Type B pancreatic cell (in vitro differentiated cells): ENCODE data around the gene TMEM259. TPM values are rescaled to one million over a fixed set of nuclear protein-coding genes. Genes with fewer than 3 reads are reported as not detected.

ENCODE experiments used
- DNase-seq: peaks from one replicate; pipeline ENCODE4 v3.0.0; 2021; ENCODE audit warnings: mixed read lengths; ENCODE audit not compliant: unreplicated experiment; ENCODE audit errors: extremely low spot score
- H3K27ac Mint-ChIP-seq: 2 replicates; pipeline ENCODE4 v1.8.0; 2021; ENCODE audit warnings: mild to moderate bottlenecking, mixed read lengths
- H3K27me3 Mint-ChIP-seq: 2 replicates; pipeline ENCODE4 v1.8.0; 2021; ENCODE audit warnings: mixed read lengths
- H3K36me3 Mint-ChIP-seq: 2 replicates; pipeline ENCODE4 v1.8.0; 2021; ENCODE audit warnings: mixed read lengths
- H3K4me1 Mint-ChIP-seq: one replicate; pipeline ENCODE4 v1.8.0; 2021; ENCODE audit warnings: mixed read lengths; ENCODE audit not compliant: unreplicated experiment
- H3K4me3 Mint-ChIP-seq: 2 replicates; pipeline ENCODE4 v1.8.0; 2021; ENCODE audit warnings: mild to moderate bottlenecking, mixed read lengths
- H3K9me3 Mint-ChIP-seq: 2 replicates; pipeline ENCODE4 v1.8.0; 2021; ENCODE audit warnings: mixed read lengths
- total RNA-seq: library from RNA; stranded (reverse); gene quantifications from 2 replicates; pipeline ENCODE4 v1.2.1, GENCODE V29; 2021; ENCODE audit warnings: low replicate concordance
- TF ChIP-seq, protein P1 (sequence below): fragments of 200-600 bp; sonication (generic); conservative IDR thresholded peaks from 2 replicates; pipeline ENCODE4 v1.5.0; 2021; ENCODE audit warnings: antibody characterized with exemption, mild to moderate bottlenecking

TMEM259 gene
- total RNA-seq, 1 donor from 2014 or later = 173 TPM

GRCh38 chr19:960601-960938, 60.4 kb downstream of the TMEM259 start:
- Mint-ChIP-seq H3K36me3 (peaks cover 15% of the 10 kb centered on the region), H3K4me1 (peaks cover 23% of the 10 kb centered on the region), H3K27ac (peak overlapping the region; percentile 34), H3K9me3 (no peaks in the 10 kb centered on the region), H3K27me3 (no peaks in the 10 kb centered on the region), H3K4me3 (peak overlapping the region; percentile 31)
- no peak for DNase-seq
- TF ChIP-seq, protein P1, sequence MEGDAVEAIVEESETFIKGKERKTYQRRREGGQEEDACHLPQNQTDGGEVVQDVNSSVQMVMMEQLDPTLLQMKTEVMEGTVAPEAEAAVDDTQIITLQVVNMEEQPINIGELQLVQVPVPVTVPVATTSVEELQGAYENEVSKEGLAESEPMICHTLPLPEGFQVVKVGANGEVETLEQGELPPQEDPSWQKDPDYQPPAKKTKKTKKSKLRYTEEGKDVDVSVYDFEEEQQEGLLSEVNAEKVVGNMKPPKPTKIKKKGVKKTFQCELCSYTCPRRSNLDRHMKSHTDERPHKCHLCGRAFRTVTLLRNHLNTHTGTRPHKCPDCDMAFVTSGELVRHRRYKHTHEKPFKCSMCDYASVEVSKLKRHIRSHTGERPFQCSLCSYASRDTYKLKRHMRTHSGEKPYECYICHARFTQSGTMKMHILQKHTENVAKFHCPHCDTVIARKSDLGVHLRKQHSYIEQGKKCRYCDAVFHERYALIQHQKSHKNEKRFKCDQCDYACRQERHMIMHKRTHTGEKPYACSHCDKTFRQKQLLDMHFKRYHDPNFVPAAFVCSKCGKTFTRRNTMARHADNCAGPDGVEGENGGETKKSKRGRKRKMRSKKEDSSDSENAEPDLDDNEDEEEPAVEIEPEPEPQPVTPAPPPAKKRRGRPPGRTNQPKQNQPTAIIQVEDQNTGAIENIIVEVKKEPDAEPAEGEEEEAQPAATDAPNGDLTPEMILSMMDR = no peak

DNA sequence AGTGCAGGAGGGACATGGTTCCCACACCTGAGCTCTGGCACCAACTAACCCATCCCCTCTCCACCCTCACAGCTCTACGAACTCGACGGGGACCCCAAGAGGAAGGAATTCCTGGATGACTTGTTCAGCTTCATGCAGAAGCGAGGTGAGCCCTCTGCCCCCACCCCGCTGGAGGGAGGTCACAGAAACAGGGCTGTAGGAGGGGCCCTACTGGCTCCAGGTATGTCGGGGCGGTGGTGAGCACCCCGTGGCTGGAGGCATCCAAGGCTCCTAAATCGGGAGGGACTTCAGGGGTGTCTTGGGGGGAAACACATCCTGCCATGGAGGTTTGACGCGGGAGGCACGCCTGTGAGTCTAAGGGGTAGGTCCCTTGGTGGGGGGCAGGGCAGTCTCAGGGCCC, 60.9 kb downstream of the TMEM259 start:
- DNase-seq = no peak
- TF ChIP-seq, protein P1 = peak; percentile 19
- Mint-ChIP-seq H3K9me3 (no peaks in the 10 kb centered on the region), H3K27ac (peak overlapping the region; percentile 34), H3K4me1 (peaks cover 20% of the 10 kb centered on the region), H3K4me3 (peak overlapping the region; percentile 59), H3K27me3 (no peaks in the 10 kb centered on the region), H3K36me3 (peaks cover 11% of the 10 kb centered on the region)

Other genes starting within 250 kb of the TMEM259 start
- gene PTBP1, start 223.7 kb downstream of the TMEM259 start, total RNA-seq = 416 and 496 TPM in 2 replicates
- gene PLPPR3, start 199.2 kb downstream of the TMEM259 start, total RNA-seq = 9.9 and 29.2 TPM in 2 replicates
- 0.41 TPM in 1 of 2 replicates, not detected in the other for gene AZU1, start 193.3 kb downstream of the TMEM259 start, total RNA-seq
- gene PRTN3, start 180.1 kb downstream of the TMEM259 start, total RNA-seq = 0.45 TPM in 1 of 2 replicates, not detected in the other
- gene ELANE, start 168.8 kb downstream of the TMEM259 start, total RNA-seq = not detected in 2 replicates
- gene CFD, start 161.5 kb downstream of the TMEM259 start, total RNA-seq = 5.5 and 11.3 TPM in 2 replicates
- 59.6 and 74.2 TPM in 2 replicates for gene MED16, start 127.9 kb downstream of the TMEM259 start, total RNA-seq
- gene RNU6-9, start 127.6 kb downstream of the TMEM259 start, total RNA-seq = not detected in 2 replicates
- gene R3HDM4, start 107.9 kb downstream of the TMEM259 start, total RNA-seq = 48.8 and 56.7 TPM in 2 replicates
- gene KISS1R, start 103.8 kb downstream of the TMEM259 start, total RNA-seq = 1.2 and 2.2 TPM in 2 replicates
- 83.0 and 124 TPM in 2 replicates for gene ARID3A, start 95.1 kb downstream of the TMEM259 start, total RNA-seq
- gene WDR18, start 36.8 kb downstream of the TMEM259 start, total RNA-seq = 59.5 and 65.4 TPM in 2 replicates
- 0.65 and 1.00 TPM in 2 replicates for gene GRIN3B, start 20.7 kb downstream of the TMEM259 start, total RNA-seq
- gene RNU6-2, start 399 bp upstream of the TMEM259 start, total RNA-seq = not detected in 2 replicates
- 276 and 279 TPM in 2 replicates for gene CNN2, start 5.5 kb upstream of the TMEM259 start, total RNA-seq
- gene ABCA7, start 19.0 kb upstream of the TMEM259 start, total RNA-seq = 23.9 and 26.1 TPM in 2 replicates
- 2.6 and 4.5 TPM in 2 replicates for gene ARHGAP45, start 46.0 kb upstream of the TMEM259 start, total RNA-seq
- 171 and 181 TPM in 2 replicates for gene POLR2E, start 74.3 kb upstream of the TMEM259 start, total RNA-seq
- 174 and 204 TPM in 2 replicates for gene GPX4, start 82.9 kb upstream of the TMEM259 start, total RNA-seq
- 45.5 and 60.7 TPM in 2 replicates for gene SBNO2, start 153.1 kb upstream of the TMEM259 start, total RNA-seq
- 59.9 and 64.8 TPM in 2 replicates for gene STK11, start 184.7 kb upstream of the TMEM259 start, total RNA-seq
- gene CBARP, start 216.9 kb upstream of the TMEM259 start, total RNA-seq = 8.9 and 10.8 TPM in 2 replicates
- gene ATP5F1D, start 220.6 kb upstream of the TMEM259 start, total RNA-seq = 165 and 197 TPM in 2 replicates
- gene MIDN, start 227.5 kb upstream of the TMEM259 start, total RNA-seq = 122 and 127 TPM in 2 replicates
- gene CIRBP, start 248.2 kb upstream of the TMEM259 start, total RNA-seq = 316 and 421 TPM in 2 replicates